Neural cell (in vitro differentiated cells): ENCODE measurements around the gene S100Z.

Source experiments
- EZH2 ChIP-seq: fragments of 200-600, 300-800 bp; shearing (Covaris generic), sonication (generic); IDR thresholded peaks from 2 replicates; pipeline ENCODE4 v1.6.1; 2014; ENCODE audit warnings: antibody characterized with exemption, low read length, borderline replicate concordance, mild to moderate bottlenecking; ENCODE audit not compliant: insufficient read depth, poor library complexity, severe bottlenecking
- POLR2AphosphoS5 ChIP-seq: IDR thresholded peaks from 2 replicates; pipeline ENCODE4 v1.6.1; 2012
- REST ChIP-seq: IDR thresholded peaks from 2 replicates; pipeline ENCODE4 v1.6.1; 2012; ENCODE audit warnings: borderline replicate concordance
- SMC3 ChIP-seq: fragments of 450-650 bp; conservative IDR thresholded peaks from 2 replicates; pipeline ENCODE4 v1.6.1; 2014; ENCODE audit warnings: antibody characterized with exemption, mild to moderate bottlenecking, moderate library complexity; ENCODE audit not compliant: poor library complexity
- TF ChIP-seq, protein P1 (sequence below): fragments of 450-650 bp; IDR thresholded peaks from 2 replicates; pipeline ENCODE4 v1.5.1; 2014; ENCODE audit warnings: antibody characterized with exemption, mild to moderate bottlenecking, moderate library complexity; ENCODE audit not compliant: poor library complexity, severe bottlenecking

GRCh38 chr5:76947082-76947503 is 97.3 kb downstream of the S100Z start:
- TF ChIP-seq, protein P1, sequence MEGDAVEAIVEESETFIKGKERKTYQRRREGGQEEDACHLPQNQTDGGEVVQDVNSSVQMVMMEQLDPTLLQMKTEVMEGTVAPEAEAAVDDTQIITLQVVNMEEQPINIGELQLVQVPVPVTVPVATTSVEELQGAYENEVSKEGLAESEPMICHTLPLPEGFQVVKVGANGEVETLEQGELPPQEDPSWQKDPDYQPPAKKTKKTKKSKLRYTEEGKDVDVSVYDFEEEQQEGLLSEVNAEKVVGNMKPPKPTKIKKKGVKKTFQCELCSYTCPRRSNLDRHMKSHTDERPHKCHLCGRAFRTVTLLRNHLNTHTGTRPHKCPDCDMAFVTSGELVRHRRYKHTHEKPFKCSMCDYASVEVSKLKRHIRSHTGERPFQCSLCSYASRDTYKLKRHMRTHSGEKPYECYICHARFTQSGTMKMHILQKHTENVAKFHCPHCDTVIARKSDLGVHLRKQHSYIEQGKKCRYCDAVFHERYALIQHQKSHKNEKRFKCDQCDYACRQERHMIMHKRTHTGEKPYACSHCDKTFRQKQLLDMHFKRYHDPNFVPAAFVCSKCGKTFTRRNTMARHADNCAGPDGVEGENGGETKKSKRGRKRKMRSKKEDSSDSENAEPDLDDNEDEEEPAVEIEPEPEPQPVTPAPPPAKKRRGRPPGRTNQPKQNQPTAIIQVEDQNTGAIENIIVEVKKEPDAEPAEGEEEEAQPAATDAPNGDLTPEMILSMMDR, result no peak
- TF ChIP-seq SMC3 (no peak), POLR2AphosphoS5 (no peak), EZH2 (no peak), REST (no peak)
